ENCODE measurements around the gene PHLDA3. TPM values are rescaled to one million over a fixed set of nuclear protein-coding genes. Genes with fewer than 3 reads are reported as not detected.

PHLDA3 gene
- total RNA-seq, 3 donors from 2014 or later (not counting 1 experiment from before 2014, with no cell fraction given): 0.63 to 1.7 (median 1.1) TPM

DNA sequence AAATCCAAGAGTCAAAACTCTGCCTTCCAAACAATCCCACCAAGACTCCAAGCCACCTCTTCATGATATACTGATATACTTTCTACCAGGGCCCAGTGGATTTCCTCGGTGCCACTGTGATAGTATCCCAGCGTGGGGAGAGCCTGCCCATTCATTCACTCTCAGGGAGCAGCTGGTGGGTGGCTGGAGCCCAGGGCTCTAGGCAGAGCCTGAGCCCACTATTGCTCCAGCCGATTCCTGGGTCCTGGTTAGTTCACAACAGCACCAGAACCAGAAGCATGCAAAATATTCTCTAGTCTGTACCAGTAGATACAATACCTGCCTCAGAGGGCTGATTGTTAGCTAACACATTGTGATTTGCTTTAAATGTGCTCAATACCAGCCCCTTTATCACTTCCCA lies 37.1 kb upstream of the PHLDA3 start:
- Mint-ChIP-seq H3K27me3 (ENCODE audit: low read depth in 2 of 2) (no peaks in the 10 kb centered on the region), H3K9me3 (no peaks in the 10 kb centered on the region), H3K27ac (peak overlapping the region; percentile 60 to 77), H3K4me1 (peaks cover 17 to 31% of the 10 kb centered on the region in 2 donors), H3K4me3 (peak overlapping the region; percentile 88), H3K36me3 (no peaks in the 10 kb centered on the region)
- Histone ChIP-seq H3K9me3 (ENCODE audit: control insufficient read depth, insufficient read depth, low read length) (no peaks in the 10 kb centered on the region), H3K36me3 (ENCODE audit: control insufficient read depth, insufficient read depth, low read length) (no peaks in the 10 kb centered on the region), H3K27ac (ENCODE audit: low read length) (peak overlapping the region; percentile 9), H3K4me1 (ENCODE audit: control insufficient read depth, insufficient read depth, low read length) (peaks cover 26% of the 10 kb centered on the region), H3K27me3 (ENCODE audit: control insufficient read depth, insufficient read depth, low read length) (no peaks in the 10 kb centered on the region), H3K4me3 (ENCODE audit: low read length) (peak overlapping the region; percentile 45)
- no peak for DNase-seq
- no peak for ATAC-seq
- TF ChIP-seq, protein P1, sequence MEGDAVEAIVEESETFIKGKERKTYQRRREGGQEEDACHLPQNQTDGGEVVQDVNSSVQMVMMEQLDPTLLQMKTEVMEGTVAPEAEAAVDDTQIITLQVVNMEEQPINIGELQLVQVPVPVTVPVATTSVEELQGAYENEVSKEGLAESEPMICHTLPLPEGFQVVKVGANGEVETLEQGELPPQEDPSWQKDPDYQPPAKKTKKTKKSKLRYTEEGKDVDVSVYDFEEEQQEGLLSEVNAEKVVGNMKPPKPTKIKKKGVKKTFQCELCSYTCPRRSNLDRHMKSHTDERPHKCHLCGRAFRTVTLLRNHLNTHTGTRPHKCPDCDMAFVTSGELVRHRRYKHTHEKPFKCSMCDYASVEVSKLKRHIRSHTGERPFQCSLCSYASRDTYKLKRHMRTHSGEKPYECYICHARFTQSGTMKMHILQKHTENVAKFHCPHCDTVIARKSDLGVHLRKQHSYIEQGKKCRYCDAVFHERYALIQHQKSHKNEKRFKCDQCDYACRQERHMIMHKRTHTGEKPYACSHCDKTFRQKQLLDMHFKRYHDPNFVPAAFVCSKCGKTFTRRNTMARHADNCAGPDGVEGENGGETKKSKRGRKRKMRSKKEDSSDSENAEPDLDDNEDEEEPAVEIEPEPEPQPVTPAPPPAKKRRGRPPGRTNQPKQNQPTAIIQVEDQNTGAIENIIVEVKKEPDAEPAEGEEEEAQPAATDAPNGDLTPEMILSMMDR (IDR thresholded peaks at IDR 0.05): no peak
- WGBS (ENCODE audit: insufficient coverage): 88% methylated on average over 3 of the region's 3 CpGs
- intact Hi-C loops (cut with micrococcal nuclease): no loop called here

DNA sequence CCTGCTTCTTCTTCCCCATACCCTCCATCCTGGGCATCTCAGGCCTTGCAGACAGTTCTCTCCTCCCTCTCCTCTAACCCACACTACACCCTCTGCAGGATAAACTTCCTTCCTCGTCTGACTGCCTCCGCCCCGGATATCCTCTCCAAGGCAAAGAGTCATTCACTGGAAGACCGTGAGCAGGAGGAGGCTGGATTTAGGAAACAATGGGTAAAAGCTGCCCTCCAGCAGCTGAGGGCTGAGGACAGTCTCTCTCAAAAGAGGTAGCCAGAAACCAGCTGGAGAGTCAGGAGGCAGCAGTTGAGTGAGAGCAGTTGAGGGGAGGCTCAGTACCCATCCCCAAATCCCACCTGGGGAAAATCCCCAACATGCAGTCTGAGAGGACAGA lies 36.5 kb upstream of the PHLDA3 start:
- no peak overlapping the region for H3K27ac ChIP-seq (ENCODE audit: low read length)
- no peaks in the 10 kb centered on the region for H3K9me3 ChIP-seq (ENCODE audit: control insufficient read depth, insufficient read depth, low read length)
- H3K36me3 ChIP-seq (ENCODE audit: control insufficient read depth, insufficient read depth, low read length): no peaks in the 10 kb centered on the region
- no peaks in the 10 kb centered on the region for H3K9me3 Mint-ChIP-seq
- H3K36me3 Mint-ChIP-seq: no peaks in the 10 kb centered on the region
- H3K27ac Mint-ChIP-seq: peak overlapping the region; percentile 60 to 77
- ATAC-seq: no peak
- H3K4me1 ChIP-seq (ENCODE audit: control insufficient read depth, insufficient read depth, low read length): peaks cover 26% of the 10 kb centered on the region
- H3K4me3 Mint-ChIP-seq: peak overlapping the region; percentile 88
- no peak overlapping the region for H3K4me3 ChIP-seq (ENCODE audit: low read length)
- intact Hi-C loops (cut with micrococcal nuclease): no loop called here
- WGBS (ENCODE audit: insufficient coverage): 49% methylated on average over 4 of the region's 4 CpGs
- DNase-seq: no peak
- H3K27me3 Mint-ChIP-seq (ENCODE audit: low read depth in 2 of 2): no peaks in the 10 kb centered on the region
- H3K4me1 Mint-ChIP-seq: peaks cover 17 to 31% of the 10 kb centered on the region in 2 donors
- TF ChIP-seq, protein P1 (IDR thresholded peaks at IDR 0.05): no peak
- H3K27me3 ChIP-seq (ENCODE audit: control insufficient read depth, insufficient read depth, low read length): no peaks in the 10 kb centered on the region

DNA sequence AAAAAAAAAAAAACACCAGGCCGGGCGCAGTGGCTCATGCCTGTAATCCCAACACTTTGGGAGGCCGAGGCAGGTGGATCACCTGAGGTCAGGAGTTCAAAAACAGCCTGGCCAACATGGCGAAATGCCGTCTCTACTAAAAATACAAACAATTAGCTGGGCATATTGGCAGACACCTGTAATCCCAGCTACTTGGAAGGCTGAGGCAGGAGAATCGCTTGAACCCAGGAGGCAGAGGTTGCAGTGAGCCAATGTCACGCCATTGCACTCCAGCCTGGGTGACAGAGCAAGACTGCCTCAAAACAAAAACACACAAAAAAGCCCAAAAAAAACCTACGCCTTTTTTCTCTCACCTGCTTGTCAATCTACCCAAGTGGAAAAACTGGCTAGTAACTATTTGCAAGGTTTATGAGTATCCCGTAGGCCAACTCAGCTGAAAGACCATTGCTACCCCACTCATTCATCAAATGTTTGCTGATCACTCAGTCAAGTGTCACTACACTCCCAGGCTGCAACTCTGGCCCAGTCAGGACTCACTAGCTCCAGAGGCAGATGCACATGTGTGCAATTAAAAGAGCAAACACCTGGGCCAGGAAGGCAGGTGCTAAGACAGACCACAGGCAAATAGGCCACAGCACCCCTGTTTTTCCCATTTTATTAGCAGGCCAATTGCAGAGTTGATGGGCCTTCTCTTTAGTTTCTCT lies 36.0 kb upstream of the PHLDA3 start:
- Mint-ChIP-seq H3K27me3 (ENCODE audit: low read depth in 2 of 2) (no peaks in the 10 kb centered on the region), H3K36me3 (no peaks in the 10 kb centered on the region), H3K9me3 (no peaks in the 10 kb centered on the region), H3K4me1 (peaks cover 17 to 31% of the 10 kb centered on the region in 2 donors), H3K4me3 (peak overlapping the region; percentile 88), H3K27ac (peak overlapping the region; percentile 60 to 77)
- intact Hi-C loops (cut with micrococcal nuclease): no loop called here
- DNase-seq (no peak), ATAC-seq (no peak)
- TF ChIP-seq, protein P1 (IDR thresholded peaks at IDR 0.05): no peak
- H3K27ac ChIP-seq (ENCODE audit: low read length): no peak overlapping the region
- H3K4me1 ChIP-seq (ENCODE audit: control insufficient read depth, insufficient read depth, low read length): peaks cover 26% of the 10 kb centered on the region
- no peaks in the 10 kb centered on the region for H3K9me3 ChIP-seq (ENCODE audit: control insufficient read depth, insufficient read depth, low read length)
- H3K4me3 ChIP-seq (ENCODE audit: low read length): no peak overlapping the region
- 97% methylated on average over 9 of the region's 9 CpGs for WGBS (ENCODE audit: insufficient coverage)
- H3K27me3 ChIP-seq (ENCODE audit: control insufficient read depth, insufficient read depth, low read length): no peaks in the 10 kb centered on the region
- no peaks in the 10 kb centered on the region for H3K36me3 ChIP-seq (ENCODE audit: control insufficient read depth, insufficient read depth, low read length)

- H3K36me3 Mint-ChIP-seq: no peaks in the 10 kb centered on the region
- H3K4me1 Mint-ChIP-seq: peaks cover 17 to 31% of the 10 kb centered on the region in 2 donors
- H3K9me3 Mint-ChIP-seq: no peaks in the 10 kb centered on the region
- ATAC-seq (no peak), DNase-seq (no peak)
- whole genome bisulfite sequencing (ENCODE audit: insufficient coverage): 98% methylated on average over 3 of the region's 3 CpGs
- TF ChIP-seq, protein P1 (IDR thresholded peaks at IDR 0.05): no peak
- Histone ChIP-seq H3K9me3 (ENCODE audit: control insufficient read depth, insufficient read depth, low read length) (no peaks in the 10 kb centered on the region), H3K27me3 (ENCODE audit: control insufficient read depth, insufficient read depth, low read length) (no peaks in the 10 kb centered on the region), H3K4me3 (ENCODE audit: low read length) (no peak overlapping the region), H3K36me3 (ENCODE audit: control insufficient read depth, insufficient read depth, low read length) (no peaks in the 10 kb centered on the region), H3K4me1 (ENCODE audit: control insufficient read depth, insufficient read depth, low read length) (peaks cover 26% of the 10 kb centered on the region), H3K27ac (ENCODE audit: low read length) (no peak overlapping the region)
- H3K27ac Mint-ChIP-seq: no peak overlapping the region
- intact Hi-C loops (cut with micrococcal nuclease): no loop called here
- H3K4me3 Mint-ChIP-seq: no peak overlapping the region
- H3K27me3 Mint-ChIP-seq (ENCODE audit: low read depth in 2 of 2): no peaks in the 10 kb centered on the region
These were observed 35.2 kb upstream of the PHLDA3 start for GRCh38 chr1:201504179-201504631.
